ENCODE data around the gene VGLL4. TPM values are rescaled to one million over a fixed set of nuclear protein-coding genes. Genes with fewer than 3 reads are reported as not detected.
"Not testable (repeated sequence)": the region's sequence is repeated elsewhere in the genome, so short reads cannot be mapped to it uniquely, and the experiment has no call there.

The VGLL4 gene
- total RNA-seq, 2 donors from 2014 or later = 57.7 to 63.7 TPM

- Histone ChIP-seq H3K9me3 (no peaks in the 10 kb centered on the region), H3K4me1 (no peaks in the 10 kb centered on the region), H3K27ac (no peak overlapping the region), H3K9ac (ENCODE audit: low read depth in 2 of 2, low read length in 2 of 2) (no peak overlapping the region), H3K27me3 (no peaks in the 10 kb centered on the region), H3K36me3 (no peaks in the 10 kb centered on the region), H3K4me3 (no peak overlapping the region)
- no peak for TF ChIP-seq CTCF (IDR thresholded peaks at IDR 0.05)
- no peak for DNase-seq
- intact Hi-C loops (cut with DNase I) = no loop called here
Measured at GRCh38 chr3:11517601-11518000, 126.1 kb downstream of the VGLL4 start.

- DNase-seq = peak; percentile 45
- Histone ChIP-seq H3K4me1 (no peaks in the 10 kb centered on the region), H3K9me3 (no peaks in the 10 kb centered on the region), H3K27ac (no peak overlapping the region), H3K9ac (ENCODE audit: low read depth in 2 of 2, low read length in 2 of 2) (no peak overlapping the region), H3K4me3 (no peak overlapping the region), H3K27me3 (no peaks in the 10 kb centered on the region), H3K36me3 (no peaks in the 10 kb centered on the region)
- no peak for TF ChIP-seq CTCF (IDR thresholded peaks at IDR 0.05)
- intact Hi-C loops (cut with DNase I) = no loop called here
Measured at GRCh38 chr3:11514191-11514821, 129.4 kb downstream of the VGLL4 start.

- Histone ChIP-seq H3K9ac (ENCODE audit: low read depth in 2 of 2, low read length in 2 of 2) (no peak overlapping the region), H3K27ac (no peak overlapping the region), H3K4me3 (no peak overlapping the region), H3K27me3 (no peaks in the 10 kb centered on the region), H3K9me3 (no peaks in the 10 kb centered on the region), H3K36me3 (no peaks in the 10 kb centered on the region), H3K4me1 (no peaks in the 10 kb centered on the region)
- TF ChIP-seq CTCF (IDR thresholded peaks at IDR 0.05) = no peak
- no peak for DNase-seq
- intact Hi-C loops (cut with DNase I) = no loop called here
Measured at GRCh38 chr3:11513817-11514135, 129.9 kb downstream of the VGLL4 start.

GRCh38 chr3:11513125-11513816 lies 130.4 kb downstream of the VGLL4 start:
- H3K9me3 ChIP-seq; H3K27ac ChIP-seq; DNase-seq; H3K4me3 ChIP-seq; intact Hi-C loops (cut with DNase I); H3K9ac ChIP-seq (ENCODE audit: low read depth in 2 of 2, low read length in 2 of 2); H3K36me3 ChIP-seq; H3K27me3 ChIP-seq; H3K4me1 ChIP-seq: not testable (repeated sequence)

- H3K4me3 ChIP-seq; intact Hi-C loops (cut with DNase I); H3K27me3 ChIP-seq; H3K27ac ChIP-seq; H3K4me1 ChIP-seq; H3K9me3 ChIP-seq; DNase-seq; H3K9ac ChIP-seq (ENCODE audit: low read depth in 2 of 2, low read length in 2 of 2); H3K36me3 ChIP-seq: not testable (repeated sequence)
Measured at GRCh38 chr3:11511606-11512005, 132.1 kb downstream of the VGLL4 start.

- H3K9ac ChIP-seq (ENCODE audit: low read depth in 2 of 2, low read length in 2 of 2) = no peak overlapping the region
- no peaks in the 10 kb centered on the region for H3K9me3 ChIP-seq
- no peak for DNase-seq
- no peaks in the 10 kb centered on the region for H3K4me1 ChIP-seq
- H3K27ac ChIP-seq = no peak overlapping the region
- no peaks in the 10 kb centered on the region for H3K27me3 ChIP-seq
- no peak for TF ChIP-seq CTCF (IDR thresholded peaks at IDR 0.05)
- H3K36me3 ChIP-seq = no peaks in the 10 kb centered on the region
- H3K4me3 ChIP-seq = no peak overlapping the region
- intact Hi-C loops (cut with DNase I) = no loop called here
Measured at GRCh38 chr3:11510356-11510755, 133.4 kb downstream of the VGLL4 start.
